Pons (tissue), 1 donor: ENCODE results near the gene HOMER1.
A peak's percentile ranks its signal among the peaks of the same experiment; 100 is the strongest.
"Not testable (repeated sequence)": the region's sequence is repeated elsewhere in the genome, so short reads cannot be mapped to it uniquely, and the experiment has no call there.

Source experiments
- DNase-seq: peaks from one replicate; pipeline ENCODE4 v3.0.0-alpha.2; 2016; ENCODE audit warnings: low spot score

The HOMER1 gene

GRCh38 chr5:79516986-79517385, 3.1 kb upstream of the HOMER1 start:
- DNase-seq, result no peak

GRCh38 chr5:79516331-79516730, 2.4 kb upstream of the HOMER1 start:
- DNase-seq, result not testable (repeated sequence)

GRCh38 chr5:79514391-79515105, 614 bp upstream of the HOMER1 start:
- peak; percentile 90 for DNase-seq

GRCh38 chr5:79513308-79513703, 628 bp downstream of the HOMER1 start:
- peak; percentile 34 for DNase-seq

DNA sequence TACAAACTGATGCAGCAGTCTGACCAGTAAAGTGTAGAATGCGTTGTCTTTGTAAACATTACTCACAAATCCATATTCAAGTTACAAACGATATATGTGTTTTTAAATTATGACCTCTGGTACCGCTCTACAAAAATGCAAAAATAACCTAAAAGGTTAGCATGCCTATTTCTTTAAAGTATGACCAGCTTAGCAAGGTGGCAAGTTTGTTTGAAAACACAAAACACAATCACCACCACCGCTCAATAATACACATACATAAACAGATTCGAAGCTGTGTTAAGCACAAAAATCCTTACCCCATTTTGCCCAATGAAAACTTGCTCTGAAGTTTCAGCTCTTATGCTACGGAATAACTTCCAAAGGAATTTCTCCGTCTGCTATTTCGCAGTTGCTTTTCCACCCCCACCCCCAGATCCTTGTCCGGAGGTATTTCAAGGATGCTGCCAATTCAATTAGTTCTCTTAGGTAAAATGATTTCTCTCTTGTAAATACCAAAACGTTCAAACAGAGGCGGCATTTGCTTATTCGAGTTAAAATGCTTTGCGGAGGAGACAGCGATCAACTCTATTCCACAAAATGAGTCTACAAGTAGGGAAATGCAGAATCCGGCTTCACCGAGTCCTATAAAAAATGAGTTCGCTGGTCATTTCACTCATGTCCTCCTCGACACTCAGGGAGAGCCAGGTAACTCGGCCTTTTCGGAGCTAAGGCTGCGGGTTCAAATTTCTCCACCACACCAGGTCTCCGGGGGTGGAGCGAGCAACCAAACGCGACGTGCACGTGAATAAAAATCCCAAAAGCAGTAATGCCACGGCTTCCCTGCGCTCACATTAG, 1.2 kb downstream of the HOMER1 start:
- peak; percentile 40 for DNase-seq

DNA sequence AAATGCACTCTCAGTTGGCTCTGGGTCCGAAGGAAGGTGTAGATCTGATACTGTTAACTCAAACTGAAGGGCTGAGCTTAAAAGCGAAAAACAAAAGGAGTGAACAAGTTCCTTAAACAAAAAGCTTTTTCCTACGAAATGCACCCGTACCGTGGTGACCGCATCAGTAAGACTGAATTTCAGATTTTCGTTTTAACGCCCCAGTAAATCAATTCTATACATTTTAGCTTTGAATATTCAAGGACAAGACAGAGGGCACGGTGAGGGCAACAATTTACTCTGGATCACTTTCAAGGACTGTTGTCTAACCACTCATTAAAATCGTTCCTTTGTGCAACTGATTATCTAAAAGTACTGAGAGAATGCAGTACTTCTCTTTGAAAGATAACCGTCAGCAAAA, 1.9 kb downstream of the HOMER1 start:
- no peak for DNase-seq

DNA sequence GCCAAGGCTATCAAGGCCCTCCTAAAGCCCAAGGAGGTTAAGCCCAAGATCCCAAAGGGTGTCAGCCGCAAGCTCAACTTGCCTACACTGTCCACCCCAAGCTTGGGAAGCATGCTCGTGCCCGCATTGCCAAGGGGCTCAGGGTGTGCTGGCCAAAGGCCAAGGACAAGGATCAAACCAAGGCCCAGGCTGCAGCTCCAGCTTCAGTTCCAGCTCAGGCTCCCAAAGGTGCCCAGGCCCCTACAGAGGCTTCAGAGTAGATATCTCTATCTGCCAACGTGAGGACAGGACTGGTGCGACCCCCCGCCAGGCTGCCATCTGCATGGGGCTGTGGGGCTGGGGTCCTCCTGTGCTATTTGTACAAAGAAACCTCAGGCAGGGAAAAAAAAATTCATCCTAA, 3.3 kb downstream of the HOMER1 start:
- DNase-seq, result no peak

DNA sequence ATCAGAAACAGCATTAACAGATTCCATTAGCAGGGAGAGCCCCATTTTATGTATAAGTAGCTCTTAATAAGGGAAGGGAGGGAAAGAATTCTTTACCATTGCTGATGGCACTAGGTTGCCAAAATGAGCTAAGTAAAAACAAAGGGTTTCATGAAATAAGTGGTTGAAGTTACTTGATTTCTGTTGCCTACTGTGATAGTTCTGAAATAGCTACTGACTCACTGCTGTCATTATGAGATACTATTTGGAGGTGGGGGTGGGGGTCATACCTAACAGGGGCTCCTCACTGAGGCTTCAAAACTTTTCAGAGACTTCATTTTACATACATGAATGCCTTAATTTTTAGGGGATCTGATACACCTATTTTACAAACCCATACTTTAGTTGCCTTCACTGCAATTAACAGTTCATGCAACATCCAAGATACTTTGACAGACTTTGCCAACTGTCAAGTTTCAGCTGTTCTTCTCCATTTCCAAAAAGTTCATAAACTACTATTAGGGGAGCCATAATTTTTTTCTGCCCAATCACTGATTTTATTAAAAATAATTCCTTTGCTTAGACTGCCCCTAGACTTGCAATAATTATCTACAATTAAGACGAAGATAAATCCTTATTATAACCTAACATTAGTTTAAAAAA, 4.6 kb downstream of the HOMER1 start:
- no peak for DNase-seq

- DNase-seq, result no peak
These were observed 5.1 kb downstream of the HOMER1 start for GRCh38 chr5:79508794-79509193.

GRCh38 chr5:79508354-79508753, 5.6 kb downstream of the HOMER1 start:
- DNase-seq, result no peak

DNA sequence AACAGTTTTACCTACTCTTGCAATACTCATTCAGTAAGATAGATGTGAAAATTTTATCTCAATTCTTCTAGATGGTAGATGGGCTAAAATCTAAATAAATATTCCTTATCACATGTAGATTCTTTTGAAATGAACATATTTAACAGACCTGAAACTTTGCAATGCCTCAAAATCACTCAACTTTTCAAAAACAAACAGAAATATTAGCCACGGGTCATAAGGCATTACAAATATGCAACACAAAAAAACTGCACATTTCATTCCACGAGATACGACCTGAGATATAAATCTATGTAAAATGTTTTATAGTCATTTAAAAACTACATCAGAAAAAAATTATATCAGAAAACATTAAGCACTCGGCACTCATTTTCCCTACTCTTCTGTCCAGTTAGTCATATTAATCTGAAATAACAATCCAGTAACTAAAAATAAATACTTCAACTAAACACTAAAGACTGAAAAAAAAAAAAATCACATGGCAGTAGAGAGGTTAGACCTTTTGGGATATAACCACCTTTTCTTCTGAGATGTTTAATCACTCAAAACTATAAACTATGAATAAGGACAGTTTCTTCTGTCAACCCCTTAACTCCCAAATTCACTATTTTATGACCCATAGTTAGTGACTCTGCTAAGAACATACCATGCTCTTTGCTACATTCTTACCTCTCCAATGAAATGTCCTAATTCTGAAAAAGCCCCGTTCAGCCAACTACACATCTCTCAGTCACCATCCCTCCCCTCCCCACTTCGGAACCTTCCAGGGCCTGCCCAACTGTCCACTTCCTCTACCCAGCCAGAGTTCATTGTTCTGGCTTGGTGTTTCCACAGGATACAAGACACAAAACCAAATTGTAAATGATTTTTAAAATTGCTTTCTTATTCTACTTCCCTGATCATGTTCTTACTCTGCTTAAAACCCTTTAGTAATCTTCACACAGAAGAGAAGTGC, 6.4 kb downstream of the HOMER1 start:
- no peak for DNase-seq

DNA sequence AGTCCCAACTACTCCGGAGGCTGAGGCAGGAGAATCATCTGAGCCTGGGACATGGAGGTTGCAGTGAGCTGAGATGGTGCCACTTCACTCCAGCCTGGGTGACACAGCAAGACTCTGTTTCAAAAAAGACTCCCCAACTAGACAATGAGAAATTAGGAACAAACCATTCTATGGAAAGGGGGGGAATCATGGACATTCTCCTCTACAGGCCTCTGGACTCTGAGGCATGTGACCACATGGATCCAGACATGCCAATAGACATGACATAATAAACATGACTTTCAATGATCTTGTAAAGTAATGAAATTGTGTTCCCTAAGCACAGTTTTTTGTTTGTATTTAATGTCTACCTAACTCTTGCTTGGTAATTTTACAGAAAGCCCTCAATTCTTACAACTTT, 8.8 kb downstream of the HOMER1 start:
- no peak for DNase-seq

DNA sequence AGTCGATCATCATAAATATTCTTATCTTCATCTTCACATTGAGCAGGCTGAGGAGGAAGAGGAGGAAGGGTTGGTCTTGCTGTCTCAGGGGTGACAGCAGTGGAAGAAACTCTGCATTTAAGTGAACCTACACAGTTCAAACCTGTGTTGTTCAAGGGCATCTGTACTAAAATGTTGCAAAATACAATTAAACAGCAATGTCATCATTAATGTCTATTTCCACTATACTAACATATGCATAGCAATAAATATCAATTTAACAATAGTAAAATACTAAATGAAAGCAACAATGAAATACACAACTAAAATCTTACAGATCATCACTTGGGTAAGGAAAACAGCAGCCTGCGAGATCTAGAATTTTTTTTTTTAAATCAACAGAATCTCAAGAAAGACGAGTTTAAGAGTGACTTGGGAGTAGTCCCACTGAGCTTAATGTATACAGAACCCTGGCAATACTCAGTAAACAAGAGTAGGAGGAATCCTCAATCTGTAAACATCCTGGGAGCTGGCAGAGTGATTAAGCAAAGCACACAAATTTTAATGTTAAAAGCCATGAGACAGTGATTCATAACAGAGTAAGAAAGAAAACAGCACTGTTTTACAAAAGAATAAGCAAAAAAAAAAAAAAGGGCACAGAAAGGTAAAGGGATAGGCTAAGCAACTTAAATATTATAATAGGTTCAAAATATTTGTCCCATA, 10.0 kb downstream of the HOMER1 start:
- DNase-seq, result no peak

DNA sequence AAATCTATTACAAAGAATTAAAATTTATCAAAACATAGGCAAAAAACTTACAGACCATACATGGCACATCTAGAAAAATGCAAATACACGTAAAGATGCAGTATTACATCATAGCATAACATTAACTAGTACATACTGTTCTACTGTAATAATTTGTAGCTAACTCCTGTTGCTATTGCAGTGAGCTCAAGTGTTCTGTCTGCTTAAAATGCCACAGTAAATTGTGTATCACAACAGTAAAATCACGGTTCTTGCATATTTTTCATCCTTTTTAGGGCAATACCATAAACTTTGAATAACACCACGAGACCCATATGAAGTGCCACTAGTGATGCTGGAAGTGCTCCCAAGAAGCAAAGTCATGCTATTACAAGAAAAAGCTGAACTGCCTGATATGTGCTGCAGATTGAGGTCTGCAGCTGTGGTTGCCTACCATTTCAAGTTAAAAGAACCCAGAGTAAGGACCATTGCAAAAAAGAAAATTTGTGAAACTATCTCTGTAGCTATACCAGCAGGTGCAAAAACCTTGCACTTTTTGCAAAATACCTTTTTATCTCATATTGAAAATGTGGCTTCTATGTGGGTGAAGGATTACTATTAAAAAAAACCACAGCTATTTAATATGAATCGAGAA, 14.2 kb downstream of the HOMER1 start:
- DNase-seq, result no peak

DNA sequence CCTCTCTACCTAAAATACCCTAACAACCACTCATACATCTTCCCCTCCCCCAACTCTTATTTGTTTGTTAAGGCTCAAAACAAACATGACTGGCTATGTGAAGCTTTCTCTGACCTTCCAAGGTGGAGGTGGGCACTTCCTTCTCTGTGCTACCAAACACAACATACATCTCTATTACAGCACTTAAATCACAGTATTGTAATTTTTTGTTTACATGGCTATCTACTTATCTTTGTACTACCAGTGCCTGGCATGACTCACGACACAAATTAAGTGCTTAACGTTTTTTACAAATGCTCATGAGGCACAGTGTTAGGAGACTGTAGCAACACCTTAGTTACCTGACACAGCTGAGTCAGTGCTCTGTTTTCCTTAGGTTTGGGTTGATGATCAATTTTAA, 18.6 kb downstream of the HOMER1 start:
- DNase-seq, result no peak

- no peak for DNase-seq
These were observed 20.2 kb downstream of the HOMER1 start for GRCh38 chr5:79493596-79494345.

- DNase-seq, result no peak
These were observed 22.1 kb downstream of the HOMER1 start for GRCh38 chr5:79491690-79492317.

- DNase-seq, result no peak
These were observed 23.5 kb downstream of the HOMER1 start for GRCh38 chr5:79490323-79490936.

- DNase-seq, result no peak
These were observed 24.2 kb downstream of the HOMER1 start for GRCh38 chr5:79489773-79490172.
